Parathyroid adenoma (tissue), 2 donors: ENCODE results near the gene SCRT2.

Experiments
- H2AFZ ChIP-seq: fragments of 300-600 bp; sonication (generic); one replicate; pipeline ENCODE4 v1.7.0; 2017; ENCODE audit warnings: antibody characterized with exemption, mild to moderate bottlenecking
- H3K27ac ChIP-seq: fragments of 300-600 bp; sonication (generic); one replicate; pipeline ENCODE4 v1.7.0; 2017
- H3K27me3 ChIP-seq: fragments of 300-600 bp; sonication (generic); one replicate; pipeline ENCODE4 v1.7.0; 2017; ENCODE audit warnings: low read length; ENCODE audit not compliant: control insufficient read depth, insufficient read depth
- H3K36me3 ChIP-seq: fragments of 300-600 bp; sonication (generic); one replicate; pipeline ENCODE4 v1.7.0; 2017; ENCODE audit warnings: low read length; ENCODE audit not compliant: control insufficient read depth, insufficient read depth
- H3K4me1 ChIP-seq: fragments of 300-600 bp; sonication (generic); one replicate; pipeline ENCODE4 v1.7.0; 2017; ENCODE audit warnings: control low read depth
- H3K4me2 ChIP-seq: fragments of 300-600 bp; sonication (generic); one replicate; pipeline ENCODE4 v1.7.0; 2017; ENCODE audit warnings: low read length
- H3K4me3 ChIP-seq: fragments of 300-600 bp; sonication (generic); one replicate; pipeline ENCODE4 v1.7.0; 2017; ENCODE audit warnings: low read depth, low read length
- H3K79me2 ChIP-seq: fragments of 300-600 bp; sonication (generic); one replicate; pipeline ENCODE4 v1.7.0; 2017; ENCODE audit warnings: control low read depth
- H3K9ac ChIP-seq: fragments of 300-600 bp; sonication (generic); one replicate; pipeline ENCODE4 v1.7.0; 2017; ENCODE audit warnings: mild to moderate bottlenecking
- H3K9me3 ChIP-seq: fragments of 300-600 bp; sonication (generic); one replicate; pipeline ENCODE4 v1.7.0; 2017; ENCODE audit warnings: low read length; ENCODE audit not compliant: control insufficient read depth
- TF ChIP-seq, protein P1 (sequence below): fragments of 300-600 bp; sonication (generic); IDR thresholded peaks from one replicate; pipeline ENCODE4 v1.7.0; 2017; ENCODE audit warnings: antibody characterized with exemption, mild to moderate bottlenecking
- donor health status: primary hyperparathyroidism.

The SCRT2 gene

DNA sequence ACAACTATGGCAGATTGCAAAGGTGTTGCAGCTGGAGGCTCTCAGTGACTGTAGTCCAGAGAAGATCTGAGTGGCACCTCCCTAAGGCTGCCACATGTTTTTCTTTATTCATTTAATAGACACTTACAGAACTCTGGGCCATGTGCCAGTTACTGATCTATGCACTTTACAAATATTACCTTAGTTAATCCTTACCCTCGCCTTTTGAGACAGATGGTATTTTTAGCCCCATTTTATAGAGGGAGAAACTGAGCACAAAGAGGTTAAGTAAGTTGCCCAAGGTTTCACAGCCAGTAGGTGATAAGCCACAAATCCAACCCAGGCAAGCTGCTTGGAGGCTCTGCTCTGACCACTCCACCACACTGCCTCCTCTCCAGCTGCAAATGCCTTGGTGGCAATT is 6.5 kb upstream of the SCRT2 start:
- Histone ChIP-seq H2AFZ (no peak overlapping the region), H3K27ac (no peak overlapping the region), H3K4me1 (no peaks in the 10 kb centered on the region), H3K9me3 (no peaks in the 10 kb centered on the region), H3K27me3 (no peaks in the 10 kb centered on the region), H3K9ac (no peak overlapping the region), H3K4me2 (no peak overlapping the region), H3K79me2 (no peaks in the 10 kb centered on the region), H3K36me3 (no peaks in the 10 kb centered on the region), H3K4me3 (no peak overlapping the region)
- TF ChIP-seq, protein P1, sequence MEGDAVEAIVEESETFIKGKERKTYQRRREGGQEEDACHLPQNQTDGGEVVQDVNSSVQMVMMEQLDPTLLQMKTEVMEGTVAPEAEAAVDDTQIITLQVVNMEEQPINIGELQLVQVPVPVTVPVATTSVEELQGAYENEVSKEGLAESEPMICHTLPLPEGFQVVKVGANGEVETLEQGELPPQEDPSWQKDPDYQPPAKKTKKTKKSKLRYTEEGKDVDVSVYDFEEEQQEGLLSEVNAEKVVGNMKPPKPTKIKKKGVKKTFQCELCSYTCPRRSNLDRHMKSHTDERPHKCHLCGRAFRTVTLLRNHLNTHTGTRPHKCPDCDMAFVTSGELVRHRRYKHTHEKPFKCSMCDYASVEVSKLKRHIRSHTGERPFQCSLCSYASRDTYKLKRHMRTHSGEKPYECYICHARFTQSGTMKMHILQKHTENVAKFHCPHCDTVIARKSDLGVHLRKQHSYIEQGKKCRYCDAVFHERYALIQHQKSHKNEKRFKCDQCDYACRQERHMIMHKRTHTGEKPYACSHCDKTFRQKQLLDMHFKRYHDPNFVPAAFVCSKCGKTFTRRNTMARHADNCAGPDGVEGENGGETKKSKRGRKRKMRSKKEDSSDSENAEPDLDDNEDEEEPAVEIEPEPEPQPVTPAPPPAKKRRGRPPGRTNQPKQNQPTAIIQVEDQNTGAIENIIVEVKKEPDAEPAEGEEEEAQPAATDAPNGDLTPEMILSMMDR: no peak

DNA sequence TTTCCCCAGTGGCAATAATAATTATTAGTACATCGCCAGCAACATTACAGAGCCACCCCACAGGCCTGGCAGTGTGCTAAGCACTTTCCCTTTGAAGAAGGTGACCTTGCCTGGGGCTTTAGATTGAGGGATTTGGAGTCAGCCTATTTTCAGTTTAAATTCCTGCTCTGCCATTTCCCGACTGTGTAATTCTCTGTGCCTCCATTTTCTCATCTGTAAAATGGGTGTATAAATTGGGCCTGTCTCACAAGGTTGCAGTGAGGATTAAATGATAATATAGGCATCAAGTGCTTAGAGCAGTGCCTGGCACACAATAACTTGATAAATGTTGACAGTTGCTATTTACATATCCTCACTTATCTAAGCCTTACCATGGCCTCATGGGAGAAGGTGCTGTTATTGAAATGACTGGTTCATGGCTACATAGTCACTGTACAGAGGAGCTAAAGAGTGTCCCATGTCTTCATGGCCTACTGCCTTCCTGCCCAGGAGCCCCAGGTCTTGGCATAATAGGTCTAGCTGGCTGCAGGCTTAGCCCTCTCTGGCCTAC is 5.1 kb upstream of the SCRT2 start:
- Histone ChIP-seq H3K9me3 (no peaks in the 10 kb centered on the region), H3K4me1 (peaks cover 5% of the 10 kb centered on the region), H3K27ac (no peak overlapping the region), H2AFZ (no peak overlapping the region), H3K27me3 (no peaks in the 10 kb centered on the region), H3K79me2 (no peaks in the 10 kb centered on the region), H3K36me3 (no peaks in the 10 kb centered on the region), H3K9ac (no peak overlapping the region), H3K4me2 (no peak overlapping the region), H3K4me3 (no peak overlapping the region)
- TF ChIP-seq, protein P1: no peak

DNA sequence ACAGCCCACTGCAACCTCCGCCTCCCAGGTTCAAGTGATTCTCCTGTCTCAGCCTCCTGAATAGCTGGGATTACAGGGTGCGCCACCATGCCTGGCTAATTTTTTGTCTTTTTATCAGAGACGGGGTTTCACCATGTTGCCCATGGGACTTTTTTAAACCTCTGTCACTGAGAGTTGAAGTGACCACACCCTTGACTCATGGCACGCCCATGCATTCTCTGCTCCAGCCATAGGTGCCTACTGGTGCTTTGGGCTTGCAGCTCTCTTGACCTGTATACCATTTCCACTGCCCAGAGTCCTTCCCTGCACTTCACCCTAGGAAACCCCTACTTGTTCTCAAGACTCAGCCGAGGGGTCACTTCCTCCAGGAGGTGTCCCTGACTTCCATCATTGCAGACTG is 2.4 kb upstream of the SCRT2 start:
- no peak overlapping the region for H3K4me3 ChIP-seq
- TF ChIP-seq, protein P1: no peak
- H3K9ac ChIP-seq: no peak overlapping the region
- no peak overlapping the region for H3K27ac ChIP-seq
- H3K9me3 ChIP-seq: no peaks in the 10 kb centered on the region
- no peak overlapping the region for H3K4me2 ChIP-seq
- H3K79me2 ChIP-seq: no peaks in the 10 kb centered on the region
- H3K36me3 ChIP-seq: no peaks in the 10 kb centered on the region
- peaks cover 16% of the 10 kb centered on the region for H3K4me1 ChIP-seq
- H3K27me3 ChIP-seq: no peaks in the 10 kb centered on the region
- no peak overlapping the region for H2AFZ ChIP-seq

DNA sequence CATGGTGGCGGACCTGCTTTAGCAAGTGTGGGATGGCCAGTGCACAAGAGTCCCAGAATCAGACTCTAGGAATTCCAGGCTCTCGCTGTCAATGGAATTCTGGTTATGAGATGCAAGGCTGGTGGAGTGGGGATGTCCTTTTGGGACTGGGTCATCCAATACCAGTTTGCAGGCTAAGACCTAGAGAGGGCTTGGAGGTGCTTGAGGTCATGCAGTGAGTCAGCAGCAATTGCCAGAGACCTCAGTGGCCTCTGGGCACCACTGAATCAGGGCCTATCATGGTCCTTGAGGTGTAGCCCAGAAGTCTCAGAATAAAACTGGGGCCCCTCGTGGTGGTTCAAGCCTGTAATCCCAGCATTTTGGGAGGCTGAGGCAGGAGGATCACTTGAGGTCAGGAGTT is 1.4 kb upstream of the SCRT2 start:
- H3K27me3 ChIP-seq: no peaks in the 10 kb centered on the region
- H3K9ac ChIP-seq: no peak overlapping the region
- no peaks in the 10 kb centered on the region for H3K79me2 ChIP-seq
- no peaks in the 10 kb centered on the region for H3K9me3 ChIP-seq
- no peaks in the 10 kb centered on the region for H3K36me3 ChIP-seq
- no peak overlapping the region for H3K4me3 ChIP-seq
- H3K4me1 ChIP-seq: peaks cover 19% of the 10 kb centered on the region
- H2AFZ ChIP-seq: peak overlapping the region; percentile 82
- TF ChIP-seq, protein P1: no peak
- H3K27ac ChIP-seq: peak overlapping the region; percentile 96
- no peak overlapping the region for H3K4me2 ChIP-seq

DNA sequence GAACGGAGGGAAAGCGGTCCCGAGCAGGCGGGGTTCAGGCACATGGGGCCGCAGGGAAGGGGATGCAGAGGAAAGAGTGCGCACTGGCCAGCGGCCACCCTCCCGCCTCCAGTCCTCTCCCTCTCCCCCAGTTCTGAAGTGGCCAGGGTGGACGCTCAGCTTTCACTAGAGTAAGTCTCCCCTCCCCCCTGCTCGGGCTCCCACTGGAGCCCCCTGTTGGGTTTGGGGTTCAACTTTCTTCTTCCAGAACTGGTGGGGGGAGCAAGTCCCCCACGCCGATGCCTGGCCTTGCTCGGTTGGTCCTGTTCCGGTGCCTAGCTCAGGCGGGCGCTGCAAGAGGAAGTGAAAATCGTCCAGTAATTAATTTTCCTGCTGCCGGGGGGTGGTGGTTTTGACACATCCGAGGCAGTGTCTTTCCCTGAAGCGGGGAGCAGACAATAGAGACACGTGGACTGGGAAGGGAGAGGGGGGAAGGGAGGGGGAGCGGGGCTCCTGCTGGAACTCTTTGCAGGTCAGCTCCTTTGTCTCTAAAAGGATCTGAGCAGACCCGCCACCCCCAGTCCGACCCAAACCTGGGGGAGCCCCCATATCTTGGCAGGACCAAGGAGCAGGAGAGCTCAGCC is 824 bp upstream of the SCRT2 start:
- Histone ChIP-seq H3K27ac (peak overlapping the region; percentile 96), H3K27me3 (no peaks in the 10 kb centered on the region), H3K9me3 (no peaks in the 10 kb centered on the region), H3K79me2 (peaks cover under 1% of the 10 kb centered on the region), H3K36me3 (no peaks in the 10 kb centered on the region), H3K4me2 (peak overlapping the region; percentile 74), H3K4me3 (no peak overlapping the region), H3K9ac (peak overlapping the region; percentile 84), H3K4me1 (peaks cover 25% of the 10 kb centered on the region), H2AFZ (peak overlapping the region; percentile 82)
- TF ChIP-seq, protein P1: no peak
